Activated CD4-positive, alpha-beta T cell treated with anti-CD3 and anti-CD28 coated beads, Interleukin-2, amount 10 ng/mL, durations not matched to agents 24 days and 14 days (primary cell): ENCODE data around the gene TMSB4Y. TPM values are rescaled to one million over a fixed set of nuclear protein-coding genes. Genes with fewer than 3 reads are reported as not detected.

Experiments used
- DNase-seq: peaks from one replicate; pipeline ENCODE4 v3.0.0; 2022
- H3K27ac Mint-ChIP-seq: one replicate; pipeline ENCODE4 v1.8.0; 2022; ENCODE audit warnings: mild to moderate bottlenecking, mixed read lengths
- H3K27me3 Mint-ChIP-seq: one replicate; pipeline ENCODE4 v1.8.0; 2022; ENCODE audit warnings: mixed read lengths
- H3K36me3 Mint-ChIP-seq: one replicate; pipeline ENCODE4 v1.8.0; 2022; ENCODE audit warnings: low read depth, mild to moderate bottlenecking, mixed read lengths
- H3K4me1 Mint-ChIP-seq: one replicate; pipeline ENCODE4 v1.8.0; 2021; ENCODE audit warnings: mixed read lengths
- H3K4me3 Mint-ChIP-seq: one replicate; pipeline ENCODE4 v1.8.0; 2022; ENCODE audit warnings: mild to moderate bottlenecking, moderate library complexity, mixed read lengths
- H3K9me3 Mint-ChIP-seq: one replicate; pipeline ENCODE4 v1.8.0; 2021; ENCODE audit warnings: mixed read lengths
- intact Hi-C: fragments of 100-400 bp; cut with micrococcal nuclease; formaldehyde crosslinking; loops from one replicate; pipeline ENCODE4 v1.15.1; 2023
- total RNA-seq: library from RNA; stranded (reverse); gene quantifications from 2 replicates; pipeline ENCODE4 v1.2.3, GENCODE V29; 2022

TMSB4Y gene
- total RNA-seq = 0.85 and 1.3 TPM in 2 replicates

GRCh38 chrY:13703568-13703968, at the start of gene TMSB4Y:
Gene TMSB4Y, plus strand, starts transcription at chrY:13703899.
- Mint-ChIP-seq H3K4me3 (peak within 1 kb of the TSS; percentile 88), H3K9me3 (no peaks in the 10 kb centered on the region), H3K36me3 (no peaks in the 10 kb centered on the region), H3K27me3 (no peaks in the 10 kb centered on the region), H3K27ac (peak within 1 kb of the TSS; percentile 95), H3K4me1 (peaks cover 10% of the 10 kb centered on the region)
- peak; percentile 91 for DNase-seq
- intact Hi-C loops = loop anchor here (5.0 to 10.0 kb wide), 4 partner anchors 49 to 799 kb away; partner anchors contain the start of gene DDX3Y

GRCh38 chrY:13664162-13664561, 39.5 kb upstream of the TMSB4Y start:
- Mint-ChIP-seq H3K36me3 (no peaks in the 10 kb centered on the region), H3K27ac (no peak overlapping the region), H3K4me3 (no peak overlapping the region), H3K27me3 (no peaks in the 10 kb centered on the region), H3K9me3 (peaks cover 3% of the 10 kb centered on the region), H3K4me1 (no peaks in the 10 kb centered on the region)
- no peak for DNase-seq
- intact Hi-C loops = no loop called here

- Mint-ChIP-seq H3K9me3 (peaks cover 8% of the 10 kb centered on the region), H3K27me3 (no peaks in the 10 kb centered on the region), H3K36me3 (no peaks in the 10 kb centered on the region), H3K4me3 (no peak overlapping the region), H3K4me1 (no peaks in the 10 kb centered on the region), H3K27ac (no peak overlapping the region)
- no peak for DNase-seq
- intact Hi-C loops = no loop called here
These were observed 32.6 kb upstream of the TMSB4Y start for GRCh38 chrY:13671122-13671521.

- Mint-ChIP-seq H3K4me3 (no peak overlapping the region), H3K4me1 (peaks cover 10% of the 10 kb centered on the region), H3K27ac (no peak overlapping the region), H3K9me3 (no peaks in the 10 kb centered on the region), H3K27me3 (no peaks in the 10 kb centered on the region), H3K36me3 (no peaks in the 10 kb centered on the region)
- DNase-seq = no peak
- intact Hi-C loops = loop anchor here (5.0 to 10.0 kb wide), 4 partner anchors 50 to 797 kb away; partner anchors contain the start of gene DDX3Y
These were observed 1.4 kb upstream of the TMSB4Y start for GRCh38 chrY:13702276-13702675.

GRCh38 chrY:13704121-13704930, 627 bp downstream of the TMSB4Y start:
- Mint-ChIP-seq H3K4me1 (peaks cover 10% of the 10 kb centered on the region), H3K27ac (peak overlapping the region; percentile 95), H3K27me3 (no peaks in the 10 kb centered on the region), H3K9me3 (no peaks in the 10 kb centered on the region), H3K4me3 (peak overlapping the region; percentile 88), H3K36me3 (no peaks in the 10 kb centered on the region)
- intact Hi-C loops = loop anchor here (2.0 to 10.0 kb wide), 5 partner anchors 48 to 800 kb away; partner anchors contain the start of gene DDX3Y
- DNase-seq = peak; percentile 70

GRCh38 chrY:13705197-13705596, 1.5 kb downstream of the TMSB4Y start:
- no peaks in the 10 kb centered on the region for H3K36me3 Mint-ChIP-seq
- H3K4me1 Mint-ChIP-seq = peaks cover 10% of the 10 kb centered on the region
- H3K4me3 Mint-ChIP-seq = peak overlapping the region; percentile 88
- H3K9me3 Mint-ChIP-seq = no peaks in the 10 kb centered on the region
- DNase-seq = peak; percentile 54
- intact Hi-C loops = loop anchor here (2.0 to 10.0 kb wide), 5 partner anchors 102 to 800 kb away; partner anchors contain the start of gene DDX3Y
- peak overlapping the region; percentile 79 for H3K27ac Mint-ChIP-seq
- no peaks in the 10 kb centered on the region for H3K27me3 Mint-ChIP-seq

GRCh38 chrY:13708038-13708437, 4.3 kb downstream of the TMSB4Y start:
- no peak for DNase-seq
- H3K27me3 Mint-ChIP-seq = no peaks in the 10 kb centered on the region
- intact Hi-C loops = loop anchor here (5.0 to 10.0 kb wide), 4 partner anchors 99 to 803 kb away; partner anchors contain the start of gene DDX3Y
- H3K4me1 Mint-ChIP-seq = peaks cover 10% of the 10 kb centered on the region
- no peak overlapping the region for H3K27ac Mint-ChIP-seq
- no peaks in the 10 kb centered on the region for H3K36me3 Mint-ChIP-seq
- H3K9me3 Mint-ChIP-seq = no peaks in the 10 kb centered on the region
- H3K4me3 Mint-ChIP-seq = no peak overlapping the region

GRCh38 chrY:13718996-13719395, 15.3 kb downstream of the TMSB4Y start:
- Mint-ChIP-seq H3K4me1 (no peaks in the 10 kb centered on the region), H3K27me3 (no peaks in the 10 kb centered on the region), H3K9me3 (no peaks in the 10 kb centered on the region), H3K27ac (no peak overlapping the region), H3K36me3 (no peaks in the 10 kb centered on the region), H3K4me3 (no peak overlapping the region)
- intact Hi-C loops = no loop called here
- DNase-seq = no peak

- H3K27ac Mint-ChIP-seq = no peak overlapping the region
- no peaks in the 10 kb centered on the region for H3K9me3 Mint-ChIP-seq
- no peaks in the 10 kb centered on the region for H3K4me1 Mint-ChIP-seq
- no peaks in the 10 kb centered on the region for H3K27me3 Mint-ChIP-seq
- no peak overlapping the region for H3K4me3 Mint-ChIP-seq
- intact Hi-C loops = no loop called here
- DNase-seq = peak; percentile 59
- no peaks in the 10 kb centered on the region for H3K36me3 Mint-ChIP-seq
These were observed 25.8 kb downstream of the TMSB4Y start for GRCh38 chrY:13729517-13729916.

GRCh38 chrY:13738618-13739017, 34.9 kb downstream of the TMSB4Y start:
- intact Hi-C loops = no loop called here
- H3K36me3 Mint-ChIP-seq = no peaks in the 10 kb centered on the region
- H3K4me1 Mint-ChIP-seq = no peaks in the 10 kb centered on the region
- H3K9me3 Mint-ChIP-seq = no peaks in the 10 kb centered on the region
- DNase-seq = peak; percentile 77
- H3K27ac Mint-ChIP-seq = no peak overlapping the region
- no peaks in the 10 kb centered on the region for H3K27me3 Mint-ChIP-seq
- H3K4me3 Mint-ChIP-seq = no peak overlapping the region

GRCh38 chrY:13751289-13752071, 47.8 kb downstream of the TMSB4Y start:
- Mint-ChIP-seq H3K4me1 (peaks cover 12% of the 10 kb centered on the region), H3K27me3 (no peaks in the 10 kb centered on the region), H3K4me3 (peak overlapping the region; percentile 89), H3K27ac (peak overlapping the region; percentile 88), H3K9me3 (no peaks in the 10 kb centered on the region), H3K36me3 (no peaks in the 10 kb centered on the region)
- peak; percentile 78 for DNase-seq
- intact Hi-C loops = loop anchor here (2.0 to 5.0 kb wide), 2 partner anchors 49 to 53 kb away; partner anchors contain the start of gene TMSB4Y

- Mint-ChIP-seq H3K9me3 (no peaks in the 10 kb centered on the region), H3K4me1 (peaks cover 11% of the 10 kb centered on the region), H3K27me3 (no peaks in the 10 kb centered on the region), H3K27ac (no peak overlapping the region), H3K4me3 (no peak overlapping the region), H3K36me3 (no peaks in the 10 kb centered on the region)
- DNase-seq = no peak
- intact Hi-C loops = loop anchor here (5.0 kb wide), 1 partner anchor 52 kb away; the partner anchor contains the start of gene TMSB4Y
These were observed 51.0 kb downstream of the TMSB4Y start for GRCh38 chrY:13754661-13755060.
